ENCODE measurements around the gene PKP3.

DNA sequence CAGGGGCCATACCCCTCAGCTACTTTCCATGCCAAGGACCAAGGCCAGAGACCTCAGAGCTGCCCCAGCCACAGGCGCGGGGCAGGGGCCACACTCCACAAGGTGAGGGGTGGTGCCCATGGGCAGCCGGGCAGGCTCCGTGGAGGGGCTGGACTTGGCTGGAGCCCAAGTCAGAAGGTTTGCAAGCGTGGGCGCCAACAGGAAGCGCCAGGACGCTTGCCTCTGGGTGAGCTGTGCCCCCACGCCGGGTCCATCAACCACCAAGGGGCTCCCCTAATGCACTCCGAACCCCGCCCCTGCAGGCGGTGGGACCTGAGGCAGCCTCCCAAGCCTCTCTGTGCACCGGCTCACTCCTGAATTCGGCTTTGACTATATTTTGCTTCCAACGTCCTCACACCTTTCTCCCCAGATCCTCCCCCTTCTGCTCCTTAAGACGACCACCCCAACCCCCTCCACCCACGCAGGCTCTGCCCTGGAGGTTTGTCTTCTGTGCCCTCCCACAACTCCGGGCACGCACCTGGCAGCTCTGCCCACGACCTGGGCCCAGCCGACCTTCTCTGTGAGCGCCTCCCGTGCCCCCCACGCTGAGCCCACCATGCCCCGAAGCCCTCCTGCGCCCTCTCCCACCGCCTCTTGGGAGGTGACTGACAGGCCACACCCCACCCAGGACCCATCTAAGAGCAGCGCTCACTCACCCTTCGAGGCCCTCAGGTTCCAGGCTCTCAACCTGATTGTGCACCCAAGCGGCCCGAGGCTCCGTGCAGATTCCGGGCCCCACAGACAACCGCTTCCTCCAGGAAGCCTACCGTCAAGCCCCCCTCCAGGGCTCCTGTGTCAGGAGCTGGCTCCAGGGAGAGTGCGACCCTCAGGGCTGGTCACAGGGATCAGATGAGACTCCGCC, 2.6 kb upstream of the PKP3 start:
- TF ChIP-seq POLR2A (IDR thresholded peaks at IDR 0.05): no peak
- TF ChIP-seq, protein P1, sequence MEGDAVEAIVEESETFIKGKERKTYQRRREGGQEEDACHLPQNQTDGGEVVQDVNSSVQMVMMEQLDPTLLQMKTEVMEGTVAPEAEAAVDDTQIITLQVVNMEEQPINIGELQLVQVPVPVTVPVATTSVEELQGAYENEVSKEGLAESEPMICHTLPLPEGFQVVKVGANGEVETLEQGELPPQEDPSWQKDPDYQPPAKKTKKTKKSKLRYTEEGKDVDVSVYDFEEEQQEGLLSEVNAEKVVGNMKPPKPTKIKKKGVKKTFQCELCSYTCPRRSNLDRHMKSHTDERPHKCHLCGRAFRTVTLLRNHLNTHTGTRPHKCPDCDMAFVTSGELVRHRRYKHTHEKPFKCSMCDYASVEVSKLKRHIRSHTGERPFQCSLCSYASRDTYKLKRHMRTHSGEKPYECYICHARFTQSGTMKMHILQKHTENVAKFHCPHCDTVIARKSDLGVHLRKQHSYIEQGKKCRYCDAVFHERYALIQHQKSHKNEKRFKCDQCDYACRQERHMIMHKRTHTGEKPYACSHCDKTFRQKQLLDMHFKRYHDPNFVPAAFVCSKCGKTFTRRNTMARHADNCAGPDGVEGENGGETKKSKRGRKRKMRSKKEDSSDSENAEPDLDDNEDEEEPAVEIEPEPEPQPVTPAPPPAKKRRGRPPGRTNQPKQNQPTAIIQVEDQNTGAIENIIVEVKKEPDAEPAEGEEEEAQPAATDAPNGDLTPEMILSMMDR (IDR thresholded peaks at IDR 0.05): no peak

Data from testis (tissue), 2 donors.